ENCODE data around the gene SHOX. TPM values are rescaled to one million over a fixed set of nuclear protein-coding genes. Genes with fewer than 3 reads are reported as not detected.
"Not testable (repeated sequence)": the region's sequence is repeated elsewhere in the genome, so short reads cannot be mapped to it uniquely, and the experiment has no call there.

The SHOX gene
- total RNA-seq, 4 donors from 2014 or later, result 0.29 to 2.8 (median 0.89) TPM

GRCh38 chrX:585115-585808 lies 45.3 kb upstream of the SHOX start:
- no peak for TF ChIP-seq CTCF (IDR thresholded peaks at IDR 0.05 in 4 of 5, conservative IDR thresholded peaks at IDR 0.05 in 1 of 5)
- TF ChIP-seq POLR2A (IDR thresholded peaks at IDR 0.05), result no peak
- H3K9me3 ChIP-seq, result no peaks in the 10 kb centered on the region
- DNase-seq (no peak), ATAC-seq (no peak)
- H3K4me3 ChIP-seq, result no peak overlapping the region
- in situ Hi-C loops (cut with MboI; ENCODE audit: low sequenced_read_pairs in 4 of 4), result no loop called here
- no peak overlapping the region for H3K27ac ChIP-seq
- H3K4me1 ChIP-seq, result no peaks in the 10 kb centered on the region
- no peaks in the 10 kb centered on the region for H3K27me3 ChIP-seq
- no peaks in the 10 kb centered on the region for H3K36me3 ChIP-seq
- intact Hi-C loops (cut with DNase I; ENCODE audit: low total_unique reads), result no loop called here

- H3K27ac ChIP-seq, result no peak overlapping the region
- TF ChIP-seq POLR2A (IDR thresholded peaks at IDR 0.05) (no peak), CTCF (IDR thresholded peaks at IDR 0.05 in 4 of 5, conservative IDR thresholded peaks at IDR 0.05 in 1 of 5) (no peak)
- no peak overlapping the region for H3K4me3 ChIP-seq
- ATAC-seq (no peak), DNase-seq (no peak)
- in situ Hi-C loops (cut with MboI; ENCODE audit: low sequenced_read_pairs in 4 of 4) (no loop called here), intact Hi-C loops (cut with DNase I; ENCODE audit: low total_unique reads) (no loop called here)
- H3K9me3 ChIP-seq, result no peaks in the 10 kb centered on the region
- no peaks in the 10 kb centered on the region for H3K27me3 ChIP-seq
- H3K4me1 ChIP-seq, result no peaks in the 10 kb centered on the region
- H3K36me3 ChIP-seq, result no peaks in the 10 kb centered on the region
These were observed 44.2 kb upstream of the SHOX start for GRCh38 chrX:586351-586750.

GRCh38 chrX:589261-589660 lies 41.3 kb upstream of the SHOX start:
- DNase-seq; H3K27ac ChIP-seq; intact Hi-C loops (cut with DNase I; ENCODE audit: low total_unique reads); H3K9me3 ChIP-seq; in situ Hi-C loops (cut with MboI; ENCODE audit: low sequenced_read_pairs in 4 of 4); H3K27me3 ChIP-seq; H3K4me3 ChIP-seq; H3K4me1 ChIP-seq; ATAC-seq; H3K36me3 ChIP-seq: not testable (repeated sequence)

GRCh38 chrX:590693-591404 lies 39.7 kb upstream of the SHOX start:
- Histone ChIP-seq H3K27ac (no peak overlapping the region), H3K36me3 (no peaks in the 10 kb centered on the region), H3K4me3 (no peak overlapping the region), H3K4me1 (no peaks in the 10 kb centered on the region), H3K9me3 (no peaks in the 10 kb centered on the region), H3K27me3 (no peaks in the 10 kb centered on the region)
- in situ Hi-C loops (cut with MboI; ENCODE audit: low sequenced_read_pairs in 4 of 4), result no loop called here
- intact Hi-C loops (cut with DNase I; ENCODE audit: low total_unique reads), result no loop called here
- TF ChIP-seq POLR2A (IDR thresholded peaks at IDR 0.05), result no peak
- TF ChIP-seq CTCF (IDR thresholded peaks at IDR 0.05 in 4 of 5, conservative IDR thresholded peaks at IDR 0.05 in 1 of 5), result no peak
- DNase-seq (no peak), ATAC-seq (no peak)

- in situ Hi-C loops (cut with MboI; ENCODE audit: low sequenced_read_pairs in 4 of 4), result no loop called here
- intact Hi-C loops (cut with DNase I; ENCODE audit: low total_unique reads), result no loop called here
- Histone ChIP-seq H3K27me3 (no peaks in the 10 kb centered on the region), H3K9me3 (peaks cover 0 to 4% (median 4%) of the 10 kb centered on the region in 3 donors), H3K27ac (no peak overlapping the region), H3K36me3 (no peaks in the 10 kb centered on the region), H3K4me3 (no peak overlapping the region), H3K4me1 (no peaks in the 10 kb centered on the region)
- ATAC-seq, result no peak
- TF ChIP-seq POLR2A (IDR thresholded peaks at IDR 0.05) (no peak), CTCF (IDR thresholded peaks at IDR 0.05 in 4 of 5, conservative IDR thresholded peaks at IDR 0.05 in 1 of 5) (no peak)
- no peak for DNase-seq
These were observed 30.5 kb upstream of the SHOX start for GRCh38 chrX:599837-600715.

GRCh38 chrX:603029-603428 lies 27.6 kb upstream of the SHOX start:
- H3K4me3 ChIP-seq; in situ Hi-C loops (cut with MboI; ENCODE audit: low sequenced_read_pairs in 4 of 4); H3K27ac ChIP-seq; intact Hi-C loops (cut with DNase I; ENCODE audit: low total_unique reads); H3K9me3 ChIP-seq; H3K27me3 ChIP-seq; ATAC-seq; H3K4me1 ChIP-seq; DNase-seq; H3K36me3 ChIP-seq: not testable (repeated sequence)

- H3K27me3 ChIP-seq; H3K36me3 ChIP-seq; H3K27ac ChIP-seq; in situ Hi-C loops (cut with MboI; ENCODE audit: low sequenced_read_pairs in 4 of 4); H3K4me3 ChIP-seq; H3K4me1 ChIP-seq; ATAC-seq; H3K9me3 ChIP-seq; DNase-seq; intact Hi-C loops (cut with DNase I; ENCODE audit: low total_unique reads): not testable (repeated sequence)
These were observed 26.0 kb upstream of the SHOX start for GRCh38 chrX:604616-605015.

All from gastrocnemius medialis (tissue), 4 donors.